A549 treated with CpdA at 1 μM for 4 hours (cell line): Measurements from ENCODE around the gene KCNE5. TPM values are rescaled to one million over a fixed set of nuclear protein-coding genes. Genes with fewer than 3 reads are reported as not detected.

Source experiments
- total RNA-seq: library from RNA; stranded (reverse); fragments of 200-300 nt; extraction: Qiagen RNA extraction; gene quantifications from 5 replicates; pipeline ENCODE4 v1.2.3, GENCODE V29; 2022; ENCODE audit warnings: low read depth

Gene KCNE5
- 0.12 to 0.21 TPM in 2 of 5 replicates, not detected in the others for total RNA-seq

GRCh38 chrX:109624641-109625616 is at the start of gene KCNE5:
KCNE5 (minus strand) TSS chrX:109625172; CDS start chrX:109625020, 152 bp downstream.

Other genes starting within 250 kb of the KCNE5 start
- gene GUCY2F, start 143.1 kb downstream of the KCNE5 start, total RNA-seq: not detected in 5 replicates
- 8.2 to 12.1 TPM (median 9.5 TPM) in 5 replicates for gene NXT2, start 88.3 kb downstream of the KCNE5 start, total RNA-seq
- gene ACSL4, start 108.1 kb upstream of the KCNE5 start, total RNA-seq: 21.0 to 37.0 TPM (median 26.4 TPM) in 5 replicates